ENCODE results near the gene PLIN4. TPM values are rescaled to one million over a fixed set of nuclear protein-coding genes. Genes with fewer than 3 reads are reported as not detected.

The PLIN4 gene
- total and polyA plus RNA-seq, 9 of the 15 experiments (the other 6 are each of a cell fraction or from before 2014, with no cell fraction given), result 0.04 to 0.16 (median 0.07) TPM; not detected in 3

GRCh38 chr19:4472174-4472974 lies 45.9 kb downstream of the PLIN4 start, which contains the start of gene HDGFL2 (continued):
- TF ChIP-seq ZBTB40 (IDR thresholded peaks at IDR 0.05) (0 out of 2 replicates have a peak, but pooled peaks have one; percentile 28), ZBTB40 (CRISPR knock-in tag; IDR thresholded peaks at IDR 0.05) (no peak), FOXA1 (IDR thresholded peaks at IDR 0.05; ENCODE audit: borderline replicate concordance) (no peak), SPI1 (IDR thresholded peaks at IDR 0.05; ENCODE audit: borderline replicate concordance, low read depth, low read length) (no peak), SMARCB1 (IDR thresholded peaks at IDR 0.05; ENCODE audit: insufficient read length, low read depth) (no peak), WHSC1 (IDR thresholded peaks at IDR 0.05; ENCODE audit: low read length) (no peak), ZC3H11A (IDR thresholded peaks at IDR 0.05; ENCODE audit: low read depth, low read length) (no peak), ZBED1 (IDR thresholded peaks at IDR 0.05) (no peak), SRSF1 (IDR thresholded peaks at IDR 0.05; ENCODE audit: low read depth, low read length) (no peak), ZNF764 (CRISPR knock-in tag; IDR thresholded peaks at IDR 0.05; ENCODE audit: low read depth) (no peak), ZNF444 (CRISPR knock-in tag; IDR thresholded peaks at IDR 0.05) (no peak), BDP1 (IDR thresholded peaks at IDR 0.05; ENCODE audit: insufficient read depth, insufficient read length) (no peak), HEY1 (CRISPR knock-in tag; IDR thresholded peaks at IDR 0.05; ENCODE audit: borderline replicate concordance) (no peak), ZNF778 (CRISPR knock-in tag; IDR thresholded peaks at IDR 0.05) (no peak), CBX3 (IDR thresholded peaks at IDR 0.05; ENCODE audit: borderline replicate concordance in 1 of 2, low read length in 2 of 2) (no peak), GATA2 (CRISPR knock-in tag; IDR thresholded peaks at IDR 0.05) (no peak), HNRNPUL1 (IDR thresholded peaks at IDR 0.05; ENCODE audit: low read length) (no peak), ZBTB1 (CRISPR knock-in tag; IDR thresholded peaks at IDR 0.05; ENCODE audit: borderline replicate concordance, low read depth) (peak; percentile 96), MYNN (IDR thresholded peaks at IDR 0.05) (no peak), MYNN (CRISPR knock-in tag; IDR thresholded peaks at IDR 0.05) (no peak), C11orf30 (IDR thresholded peaks at IDR 0.05; ENCODE audit: low read depth) (no peak), NR2C1 (IDR thresholded peaks at IDR 0.05) (no peak), NR2C1 (tag; IDR thresholded peaks at IDR 0.05) (no peak), ZNF41 (CRISPR knock-in tag; conservative IDR thresholded peaks at IDR 0.05) (no peak)

Measured in K562 (cell line).